Sigmoid colon (tissue), 4 donors: ENCODE measurements around the gene MOBP.

Experiments used
- POLR2A ChIP-seq, 2 donors: fragments of 450-650 bp; IDR thresholded peaks; one replicate each; pipeline ENCODE4 v1.6.1; 2016; ENCODE audit warnings: antibody characterized with exemption in 2 of 2, mild to moderate bottlenecking in 2 of 2, moderate library complexity in 2 of 2
- POLR2AphosphoS5 ChIP-seq, 4 donors: sonication (generic); formaldehyde crosslinking; IDR thresholded peaks; one replicate each; pipeline ENCODE4 v1.6.1; 2017; ENCODE audit warnings: antibody characterized with exemption in 4 of 4
- TF ChIP-seq, protein P1 (sequence below), 4 experiments: fragments of 450-650 bp in 3 of 4; fragments of 200-600 bp in 1 of 4; IDR thresholded peaks; one replicate each; pipeline ENCODE4 v1.5.1; 2016 to 2019; ENCODE audit warnings: antibody characterized with exemption in 4 of 4, mild to moderate bottlenecking in 3 of 4, moderate library complexity in 2 of 4

DNA sequence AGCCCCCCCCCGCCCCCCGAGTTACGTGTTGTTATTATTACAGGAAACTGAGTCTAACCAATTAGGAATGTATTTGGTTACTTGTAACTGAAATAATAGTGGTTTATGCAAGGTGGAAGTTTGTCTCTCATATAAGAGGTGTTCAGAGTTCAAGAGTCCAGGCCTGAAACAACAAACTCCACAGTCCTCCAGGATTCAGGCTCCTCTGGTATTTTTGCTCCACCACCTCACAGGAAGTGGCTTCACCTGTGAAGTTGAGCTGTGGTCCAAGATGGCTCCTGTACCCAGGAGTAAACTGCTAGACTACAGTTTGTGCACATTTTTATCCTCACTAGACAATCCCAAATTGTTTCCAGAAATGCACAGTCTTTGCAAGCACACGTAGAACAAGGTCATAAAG is 27.3 kb downstream of the MOBP start:
- TF ChIP-seq, protein P1, sequence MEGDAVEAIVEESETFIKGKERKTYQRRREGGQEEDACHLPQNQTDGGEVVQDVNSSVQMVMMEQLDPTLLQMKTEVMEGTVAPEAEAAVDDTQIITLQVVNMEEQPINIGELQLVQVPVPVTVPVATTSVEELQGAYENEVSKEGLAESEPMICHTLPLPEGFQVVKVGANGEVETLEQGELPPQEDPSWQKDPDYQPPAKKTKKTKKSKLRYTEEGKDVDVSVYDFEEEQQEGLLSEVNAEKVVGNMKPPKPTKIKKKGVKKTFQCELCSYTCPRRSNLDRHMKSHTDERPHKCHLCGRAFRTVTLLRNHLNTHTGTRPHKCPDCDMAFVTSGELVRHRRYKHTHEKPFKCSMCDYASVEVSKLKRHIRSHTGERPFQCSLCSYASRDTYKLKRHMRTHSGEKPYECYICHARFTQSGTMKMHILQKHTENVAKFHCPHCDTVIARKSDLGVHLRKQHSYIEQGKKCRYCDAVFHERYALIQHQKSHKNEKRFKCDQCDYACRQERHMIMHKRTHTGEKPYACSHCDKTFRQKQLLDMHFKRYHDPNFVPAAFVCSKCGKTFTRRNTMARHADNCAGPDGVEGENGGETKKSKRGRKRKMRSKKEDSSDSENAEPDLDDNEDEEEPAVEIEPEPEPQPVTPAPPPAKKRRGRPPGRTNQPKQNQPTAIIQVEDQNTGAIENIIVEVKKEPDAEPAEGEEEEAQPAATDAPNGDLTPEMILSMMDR (IDR thresholded peaks at IDR 0.05), result no peak
- TF ChIP-seq POLR2A (IDR thresholded peaks at IDR 0.05) (no peak), POLR2AphosphoS5 (IDR thresholded peaks at IDR 0.05) (no peak)
